ENCODE measurements around the gene ADAMTS14. TPM values are rescaled to one million over a fixed set of nuclear protein-coding genes. Genes with fewer than 3 reads are reported as not detected.

The ADAMTS14 gene
- total RNA-seq, 1 experiment from 2014 or later = 1.6 TPM

- no peak overlapping the region for H3K14ac ChIP-seq (ENCODE audit: insufficient read depth, low read length)
- H3K79me2 ChIP-seq (ENCODE audit: insufficient read depth, low read length) = no peaks in the 10 kb centered on the region
- H4K20me1 ChIP-seq (ENCODE audit: control insufficient read depth, insufficient read depth, insufficient read length) = no peaks in the 10 kb centered on the region
- H2BK20ac ChIP-seq (ENCODE audit: low read depth, low read length, poor library complexity, severe bottlenecking) = no peak overlapping the region
- no CpG with 5 or more reads among the region's 10 CpGs for WGBS (ENCODE audit: extremely low coverage, insufficient read length, low lambda C conversion rate)
- no peak overlapping the region for H4K91ac ChIP-seq (ENCODE audit: insufficient read length, low read depth, low read length)
- no peak overlapping the region for H2BK5ac ChIP-seq (ENCODE audit: insufficient read length, low read length)
- no peaks in the 10 kb centered on the region for H3K79me1 ChIP-seq (ENCODE audit: insufficient read depth, low read depth, low read length, poor library complexity, severe bottlenecking)
- H3K18ac ChIP-seq (ENCODE audit: insufficient read length, low read depth, low read length) = no peak overlapping the region
- H3K9ac ChIP-seq (ENCODE audit: extremely low read depth, insufficient read length, low read length) = no peak overlapping the region
- H3K56ac ChIP-seq (ENCODE audit: insufficient read length, low read depth, low read length) = no peak overlapping the region
- no peak overlapping the region for H3K27ac ChIP-seq (ENCODE audit: insufficient read length, low read depth, low read length)
- no peak overlapping the region for H3K4me3 Mint-ChIP-seq
- H4K5ac ChIP-seq (ENCODE audit: insufficient read length, low read depth, low read length) = no peak overlapping the region
- no peak for TF ChIP-seq CTCF (conservative IDR thresholded peaks at IDR 0.05)
- H3K27ac Mint-ChIP-seq = no peak overlapping the region
- H2BK120ac ChIP-seq (ENCODE audit: low read depth, low read length, poor library complexity, severe bottlenecking) = no peak overlapping the region
- H2BK12ac ChIP-seq (ENCODE audit: insufficient read length, low read depth, low read length) = no peak overlapping the region
- H3K27me3 ChIP-seq (ENCODE audit: insufficient read depth, low read length) = no peaks in the 10 kb centered on the region
- H3K4ac ChIP-seq (ENCODE audit: low read depth, low read length) = no peak overlapping the region
- H3K4me1 ChIP-seq (ENCODE audit: insufficient read depth, low read length) = no peaks in the 10 kb centered on the region; the same call in 1 of the 2 replicates
- no peak overlapping the region for H2AK5ac ChIP-seq (ENCODE audit: insufficient read length, low read length)
- H3K4me1 Mint-ChIP-seq = peaks cover 9 to 13% of the 10 kb centered on the region in 2 experiments
- H3K4me2 ChIP-seq (ENCODE audit: insufficient read depth, insufficient read length, low read length) = no peak overlapping the region
- no peaks in the 10 kb centered on the region for H3K9me3 ChIP-seq (ENCODE audit: control insufficient read depth, low read depth, low read length)
- no peak overlapping the region for H4K8ac ChIP-seq (replicated peaks; ENCODE audit: insufficient read length, low read depth, low read length)
- H3K9me3 Mint-ChIP-seq = peaks cover 3% of the 10 kb centered on the region in 2 experiments; a peak in 4 of 5 replicates
- no peak overlapping the region for H2AFZ ChIP-seq (ENCODE audit: low read length)
- H2BK15ac ChIP-seq (ENCODE audit: low read depth, low read length) = no peak overlapping the region
- H3K36me3 Mint-ChIP-seq (ENCODE audit: insufficient read depth in 1 of 3, low read depth in 3 of 3) = peaks cover 0 to 8% (median 3%) of the 10 kb centered on the region in 3 experiments; a peak in 4 of 7 replicates
- H3T11ph ChIP-seq (ENCODE audit: low read length) = no peak overlapping the region
- no peaks in the 10 kb centered on the region for H3K27me3 Mint-ChIP-seq (ENCODE audit: low read depth)
- no peak overlapping the region for H3K23ac ChIP-seq (ENCODE audit: insufficient read length, low read depth, low read length)
- H3K23me2 ChIP-seq (ENCODE audit: insufficient read length, low read depth, low read length, poor library complexity, severe bottlenecking) = no peaks in the 10 kb centered on the region
- no peak for DNase-seq
Observed at GRCh38 chr10:70726909-70727495, 54.7 kb downstream of the ADAMTS14 start.
